ENCODE results near the gene SMIM33.
"Not testable (repeated sequence)": the region's sequence is repeated elsewhere in the genome, so short reads cannot be mapped to it uniquely, and the experiment has no call there.

The SMIM33 gene

GRCh38 chr5:139488260-139488659 is 17.5 kb downstream of the SMIM33 start:
- no peak overlapping the region for H3K4me3 ChIP-seq (ENCODE audit: low read length)
- TF ChIP-seq CTCF (conservative IDR thresholded peaks at IDR 0.05; ENCODE audit: low read depth, low read length), result no peak
- DNase-seq (ENCODE audit: low read depth), result no peak

- H3K4me3 ChIP-seq (ENCODE audit: low read length), result no peak overlapping the region
- no peak for DNase-seq (ENCODE audit: low read depth)
- TF ChIP-seq CTCF (conservative IDR thresholded peaks at IDR 0.05; ENCODE audit: low read depth, low read length), result no peak
These were observed 21.9 kb downstream of the SMIM33 start for GRCh38 chr5:139492700-139493192.

GRCh38 chr5:139494256-139494655 is 23.5 kb downstream of the SMIM33 start:
- H3K4me3 ChIP-seq (ENCODE audit: low read length), result no peak overlapping the region
- no peak for DNase-seq (ENCODE audit: low read depth)
- TF ChIP-seq CTCF (conservative IDR thresholded peaks at IDR 0.05; ENCODE audit: low read depth, low read length), result no peak

GRCh38 chr5:139494832-139495231 is 24.0 kb downstream of the SMIM33 start:
- H3K4me3 ChIP-seq (ENCODE audit: low read length), result no peak overlapping the region
- no peak for TF ChIP-seq CTCF (conservative IDR thresholded peaks at IDR 0.05; ENCODE audit: low read depth, low read length)
- no peak for DNase-seq (ENCODE audit: low read depth)

- TF ChIP-seq CTCF (conservative IDR thresholded peaks at IDR 0.05; ENCODE audit: low read depth, low read length), result no peak
- DNase-seq (ENCODE audit: low read depth), result no peak
- no peak overlapping the region for H3K4me3 ChIP-seq (ENCODE audit: low read length)
These were observed 25.0 kb downstream of the SMIM33 start for GRCh38 chr5:139495638-139496435.

- no peak for TF ChIP-seq CTCF (conservative IDR thresholded peaks at IDR 0.05; ENCODE audit: low read depth, low read length)
- H3K4me3 ChIP-seq (ENCODE audit: low read length), result no peak overlapping the region
- no peak for DNase-seq (ENCODE audit: low read depth)
These were observed 30.6 kb downstream of the SMIM33 start for GRCh38 chr5:139501381-139501780.

- H3K4me3 ChIP-seq (ENCODE audit: low read length), result not testable (repeated sequence)
These were observed 32.4 kb downstream of the SMIM33 start for GRCh38 chr5:139503036-139503817.

GRCh38 chr5:139503879-139504278 is 33.1 kb downstream of the SMIM33 start:
- not testable (repeated sequence) for H3K4me3 ChIP-seq (ENCODE audit: low read length); DNase-seq (ENCODE audit: low read depth)

More at GRCh38 chr5:139503036-139503817, 32.4 kb downstream of the SMIM33 start:
- DNase-seq (ENCODE audit: low read depth), result not testable (repeated sequence)

GRCh38 chr5:139504722-139505121 is 33.9 kb downstream of the SMIM33 start:
- H3K4me3 ChIP-seq (ENCODE audit: low read length); DNase-seq (ENCODE audit: low read depth): not testable (repeated sequence)
